GM19324 (cell line): ENCODE measurements around the gene OR2AK2.

Experiments used
- ATAC-seq: cut with Tn5 transposase; IDR thresholded peaks from one replicate; pipeline ENCODE4 v1.9.1; 2021; ENCODE audit warnings: mild to moderate bottlenecking, moderate library complexity; ENCODE audit not compliant: unreplicated experiment, low FRiP score

OR2AK2 gene

GRCh38 chr1:248015803-248016202 is 50.8 kb downstream of the OR2AK2 start:
- ATAC-seq = no peak
